ENCODE data around the gene ZNF683.
"Not testable (repeated sequence)": the region's sequence is repeated elsewhere in the genome, so short reads cannot be mapped to it uniquely, and the experiment has no call there.

Gene ZNF683

GRCh38 chr1:26372611-26373010, at the start of gene ZNF683:
TSS of gene ZNF683 (minus strand) at chr1:26372750. CDS start at chr1:26368571, 4,179 bp downstream.
- DNase-seq, result not testable (repeated sequence)

- DNase-seq, result no peak
Observed at GRCh38 chr1:26419494-26419893, 46.9 kb upstream of the ZNF683 start.

- DNase-seq, result no peak
Observed at GRCh38 chr1:26418865-26419349, 46.4 kb upstream of the ZNF683 start.

DNA sequence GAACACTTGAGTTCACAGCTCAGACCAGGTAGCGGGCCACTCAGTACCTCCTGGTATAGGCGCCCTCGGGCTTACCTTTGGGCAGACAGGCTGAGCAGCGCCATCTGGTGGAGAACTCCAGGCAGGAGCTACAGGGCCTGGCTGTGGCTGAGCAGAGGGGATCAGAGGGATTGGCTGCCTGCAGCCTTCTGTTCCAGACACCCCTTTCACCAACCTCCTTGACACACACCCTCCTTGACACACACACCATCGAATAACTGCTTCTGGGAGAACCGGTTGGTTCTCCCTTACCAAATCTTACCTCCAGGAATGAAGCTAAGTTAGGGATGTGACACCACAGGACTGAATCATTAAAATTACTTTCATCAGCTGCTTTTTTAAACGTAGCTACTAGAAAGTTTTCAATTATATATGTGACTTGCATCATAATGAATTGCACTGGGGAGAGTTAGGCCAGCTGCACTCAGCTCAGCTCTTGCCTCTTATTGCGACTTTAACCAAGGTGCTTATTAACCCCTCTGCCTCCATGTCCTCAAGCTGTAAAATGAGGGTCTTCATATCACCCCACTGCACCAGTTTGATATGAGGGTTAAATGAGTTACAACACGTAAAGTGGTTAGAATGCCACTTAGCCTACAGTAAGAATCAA, 44.7 kb upstream of the ZNF683 start:
- DNase-seq, result peak; percentile 78

- no peak for DNase-seq
Observed at GRCh38 chr1:26413031-26413430, 40.5 kb upstream of the ZNF683 start.

DNA sequence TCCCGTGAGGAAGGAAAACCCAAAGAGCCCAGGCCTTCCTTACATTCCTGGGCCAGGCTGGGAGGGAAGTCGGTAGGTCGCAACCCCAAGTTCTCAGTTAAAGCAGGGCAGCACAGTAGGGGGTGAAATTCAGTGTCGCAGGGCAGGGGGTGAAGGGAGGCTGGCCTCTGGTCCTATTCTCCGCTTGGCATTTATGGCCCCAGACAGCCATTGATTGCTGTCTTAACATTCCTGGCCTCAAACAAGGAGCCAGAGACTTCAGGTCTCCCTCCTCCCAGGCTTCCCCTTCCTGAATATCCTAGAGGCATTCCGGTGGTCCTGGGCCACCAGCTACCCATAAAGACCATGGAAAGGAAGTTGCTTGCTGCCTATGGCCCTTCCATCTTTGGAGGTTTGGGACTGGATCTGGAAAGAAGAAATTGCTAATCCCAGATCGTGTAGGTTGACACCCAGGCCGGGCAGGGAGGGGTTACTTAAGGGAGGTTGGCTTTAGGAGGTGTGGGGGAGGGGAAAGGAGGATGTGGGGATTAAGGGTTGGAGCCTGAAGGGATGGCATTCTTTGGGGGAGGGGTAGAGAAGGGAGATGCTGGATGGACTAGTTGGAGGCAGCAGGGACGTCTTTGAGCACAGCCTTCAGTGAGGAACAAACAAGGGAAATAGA, 39.8 kb upstream of the ZNF683 start:
- DNase-seq, result no peak

- no peak for DNase-seq
Observed at GRCh38 chr1:26411624-26412074, 39.1 kb upstream of the ZNF683 start.

DNA sequence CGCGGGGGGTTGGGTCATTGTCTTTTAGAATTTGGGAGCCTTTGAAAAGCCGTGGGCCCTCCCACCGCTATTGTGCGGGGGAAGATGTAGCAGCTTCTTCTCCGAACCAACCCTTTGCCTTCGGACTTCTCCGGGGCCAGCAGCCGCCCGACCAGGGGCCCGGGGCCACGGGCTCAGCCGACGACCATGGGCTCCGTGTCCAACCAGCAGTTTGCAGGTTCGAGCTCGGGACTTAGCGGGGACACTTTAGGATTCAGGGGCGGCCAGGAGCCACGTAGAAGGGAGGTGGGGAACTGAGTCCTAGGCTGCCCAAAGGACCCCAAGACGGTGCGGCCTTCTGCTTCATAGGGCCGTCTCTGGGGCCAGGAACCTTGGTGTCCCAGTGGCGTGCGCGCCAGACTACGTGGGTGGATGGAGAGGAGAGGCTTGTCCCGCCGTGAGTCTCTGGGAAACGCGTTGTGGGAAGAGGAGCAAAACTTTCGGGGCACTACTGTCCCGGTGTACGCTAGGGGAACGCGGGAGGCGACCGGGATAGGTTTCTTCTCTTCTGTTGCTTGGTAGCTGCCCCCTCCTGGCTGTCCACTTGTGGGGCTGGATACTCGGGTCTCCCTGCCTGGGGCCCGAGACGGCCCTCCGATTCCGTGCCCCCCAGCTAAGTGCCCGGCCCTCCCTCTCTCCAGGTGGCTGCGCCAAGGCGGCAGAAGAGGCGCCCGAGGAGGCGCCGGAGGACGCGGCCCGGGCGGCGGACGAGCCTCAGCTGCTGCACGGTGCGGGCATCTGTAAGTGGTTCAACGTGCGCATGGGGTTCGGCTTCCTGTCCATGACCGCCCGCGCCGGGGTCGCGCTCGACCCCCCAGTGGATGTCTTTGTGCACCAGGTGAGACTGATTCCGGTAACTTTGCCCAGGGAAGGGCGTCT, 38.4 kb upstream of the ZNF683 start, which contains the start of gene LIN28A:
Gene LIN28A (plus strand): TSS at position 112 of the 918 bp plus-strand sequence. CDS start 75 bp downstream, at position 187.
- no peak for DNase-seq

GRCh38 chr1:26409191-26409807, 36.7 kb upstream of the ZNF683 start:
- no peak for DNase-seq

GRCh38 chr1:26408604-26409003, 36.1 kb upstream of the ZNF683 start:
- DNase-seq, result no peak

GRCh38 chr1:26405281-26405915, 32.8 kb upstream of the ZNF683 start:
- DNase-seq, result no peak

GRCh38 chr1:26404641-26405040, 32.1 kb upstream of the ZNF683 start:
- DNase-seq, result no peak

DNA sequence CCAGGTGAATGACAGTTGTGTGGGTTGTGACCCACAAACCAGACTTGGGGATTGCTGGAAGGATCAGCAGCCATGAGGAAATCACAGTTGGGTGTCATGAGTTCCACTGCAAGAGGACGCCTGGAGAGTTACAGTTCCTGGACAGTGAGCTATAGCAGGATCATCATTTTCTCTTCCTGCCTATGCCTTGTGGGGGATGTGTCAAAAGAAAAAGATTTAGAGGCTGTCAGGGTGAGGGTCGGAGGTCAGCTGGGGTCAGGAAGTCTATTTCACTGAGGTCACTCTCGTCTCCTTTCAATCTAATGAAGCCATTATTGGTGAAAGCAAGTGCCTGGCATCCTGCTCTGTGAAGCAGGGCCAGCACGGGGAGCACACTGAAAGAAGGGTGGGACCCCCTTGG, 31.1 kb upstream of the ZNF683 start:
- DNase-seq, result no peak

DNA sequence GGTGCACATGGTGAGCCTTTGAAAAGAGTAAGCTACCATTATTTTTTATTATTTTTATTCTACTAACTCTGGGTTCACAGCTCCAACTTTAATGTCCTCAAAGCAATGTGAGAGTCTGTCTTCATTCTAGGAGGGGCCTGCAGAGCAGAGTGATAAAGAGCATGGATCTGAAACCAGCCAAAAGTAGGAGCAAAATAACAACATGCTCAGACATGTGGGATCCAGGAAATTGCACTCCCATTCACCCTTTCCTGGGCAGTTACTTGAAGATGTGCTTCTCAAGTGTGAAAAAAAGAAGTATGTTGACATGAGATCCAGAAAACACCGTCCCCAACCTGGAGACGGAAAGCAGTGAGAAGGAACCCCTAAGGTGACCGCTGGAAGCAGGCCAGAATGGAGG, 29.3 kb upstream of the ZNF683 start:
- no peak for DNase-seq

- no peak for DNase-seq
Observed at GRCh38 chr1:26399034-26399433, 26.5 kb upstream of the ZNF683 start.

GRCh38 chr1:26395754-26396153, 23.2 kb upstream of the ZNF683 start:
- no peak for DNase-seq

- peak; percentile 23 for DNase-seq
Observed at GRCh38 chr1:26391450-26391849, 18.9 kb upstream of the ZNF683 start.

- no peak for DNase-seq
Observed at GRCh38 chr1:26389604-26390247, 17.2 kb upstream of the ZNF683 start.

DNA sequence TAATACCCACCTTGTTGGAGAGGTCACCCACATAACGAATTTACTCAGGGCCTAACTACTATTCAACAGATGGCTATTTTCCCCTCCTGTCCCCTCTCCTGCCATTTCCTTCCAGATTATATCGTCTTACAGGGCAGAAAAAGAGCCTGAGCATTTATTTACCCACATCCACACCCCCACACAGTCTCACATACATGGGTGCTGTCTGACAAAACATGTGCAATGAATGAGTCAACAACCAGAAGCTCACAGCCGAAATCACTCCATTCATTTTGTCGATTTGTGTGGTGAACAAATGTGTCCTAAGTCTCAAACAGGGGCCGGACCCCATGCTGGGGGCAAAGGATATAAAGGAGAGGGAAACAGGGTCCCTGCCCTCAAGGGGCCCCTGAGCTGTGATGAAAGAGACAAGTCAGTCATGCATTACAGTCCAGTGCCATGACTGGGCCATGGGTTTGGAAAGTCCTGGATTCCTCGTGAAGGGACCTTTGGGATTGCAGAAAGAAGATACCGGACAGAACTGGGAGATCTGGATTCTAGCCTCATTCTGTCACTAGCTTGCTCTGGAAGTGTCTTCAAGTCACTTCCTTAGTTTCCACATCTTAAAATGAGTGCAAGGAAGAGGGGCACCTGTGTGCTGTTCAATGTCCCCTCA, 16.4 kb upstream of the ZNF683 start:
- no peak for DNase-seq

- DNase-seq, result no peak
Observed at GRCh38 chr1:26387447-26387846, 14.9 kb upstream of the ZNF683 start.

DNA sequence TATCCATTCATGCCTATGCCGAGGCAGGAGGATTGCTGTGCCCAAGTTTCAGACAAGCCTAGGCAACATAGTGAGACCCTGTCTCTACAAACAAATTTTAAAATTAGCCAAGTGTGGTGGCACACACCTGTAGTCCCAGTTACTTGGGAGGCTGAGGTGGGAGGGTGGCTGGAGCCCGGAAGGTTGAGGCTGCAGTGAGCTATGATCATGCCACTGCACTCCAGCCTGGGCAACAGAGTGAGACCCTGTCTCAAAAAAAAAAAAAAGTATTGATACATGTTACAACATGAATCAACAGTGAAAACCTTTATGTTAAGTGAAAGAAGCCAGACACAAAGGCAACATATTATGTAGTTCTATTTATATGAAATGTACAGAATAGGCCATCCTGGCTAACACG, 12.5 kb upstream of the ZNF683 start:
- not testable (repeated sequence) for DNase-seq

All from NCI-H510A treated with DMSO at 0.1 percent for 48 hours (cell line).